GM23338 (cell line): ENCODE results near the gene COL4A2. TPM values are rescaled to one million over a fixed set of nuclear protein-coding genes. Genes with fewer than 3 reads are reported as not detected.

Source experiments
- ATAC-seq: fragments of 200-7000 bp; cut with Tn5 transposase; 3 replicates; pipeline ENCODE4 v1.9.1; 2020
- DNase-seq: peaks from one replicate; pipeline ENCODE4 v3.0.0-alpha.2; 2015; ENCODE audit warnings: low spot score
- H2AFZ ChIP-seq: fragments of 200-600 bp; sonication (generic); 2 replicates; pipeline ENCODE4 v1.8.0; 2016; ENCODE audit warnings: antibody characterized with exemption, mild to moderate bottlenecking, moderate library complexity
- H3F3A ChIP-seq: fragments of 200-600 bp; sonication (generic); replicated peaks from 2 replicates; pipeline ENCODE4 v1.8.0; 2017; ENCODE audit warnings: antibody characterized with exemption, mixed run types, low read depth
- H3K27ac ChIP-seq: fragments of 200-600 bp; sonication (generic); 2 replicates; pipeline ENCODE4 v1.6.1; 2016; ENCODE audit warnings: low read depth
- H3K27me3 ChIP-seq: fragments of 200-600 bp; sonication (generic); 2 replicates; pipeline ENCODE4 v1.8.0; 2016; ENCODE audit warnings: mild to moderate bottlenecking, mixed run types, moderate library complexity; ENCODE audit not compliant: insufficient read depth
- H3K36me3 ChIP-seq: fragments of 200-600 bp; sonication (generic); 2 replicates; pipeline ENCODE4 v1.8.0; 2016; ENCODE audit warnings: mild to moderate bottlenecking; ENCODE audit not compliant: insufficient read depth
- H3K4me1 ChIP-seq: fragments of 200-600 bp; sonication (generic); 2 replicates; pipeline ENCODE4 v1.8.0; 2016; ENCODE audit warnings: mild to moderate bottlenecking, moderate library complexity; ENCODE audit not compliant: insufficient read depth
- H3K4me2 ChIP-seq: fragments of 200-600 bp; sonication (generic); 2 replicates; pipeline ENCODE4 v1.7.1; 2017; ENCODE audit warnings: mixed run types
- H3K4me3 ChIP-seq: fragments of 200-600 bp; sonication (generic); 2 replicates; pipeline ENCODE4 v1.6.1; 2016; ENCODE audit warnings: mixed run types
- H3K79me2 ChIP-seq: fragments of 200-600 bp; sonication (generic); replicated peaks from 2 replicates; pipeline ENCODE4 v1.8.0; 2017; ENCODE audit warnings: mild to moderate bottlenecking; ENCODE audit not compliant: insufficient read depth
- H3K9me2 ChIP-seq: fragments of 200-600 bp; sonication (generic); 2 replicates; pipeline ENCODE4 v1.8.0; 2017; ENCODE audit not compliant: insufficient read depth
- H4K20me1 ChIP-seq: fragments of 200-600 bp; sonication (generic); replicated peaks from 2 replicates; pipeline ENCODE4 v1.8.0; 2017; ENCODE audit warnings: mild to moderate bottlenecking; ENCODE audit not compliant: insufficient read depth
- H3K27ac Mint-ChIP-seq: 2 replicates; pipeline ENCODE4 v1.8.0; 2020; ENCODE audit warnings: inconsistent platforms, mild to moderate bottlenecking, moderate library complexity, mixed read lengths
- H3K27me3 Mint-ChIP-seq: 3 replicates; pipeline ENCODE4 v1.8.0; 2022; ENCODE audit warnings: low read depth, mild to moderate bottlenecking, moderate library complexity, mixed read lengths, inconsistent platforms; ENCODE audit not compliant: insufficient read depth, poor library complexity
- H3K36me3 Mint-ChIP-seq: 3 replicates; pipeline ENCODE4 v1.8.0; 2021; ENCODE audit warnings: low read depth, mild to moderate bottlenecking, inconsistent platforms, moderate library complexity, mixed read lengths
- H3K4me1 Mint-ChIP-seq: 3 replicates; pipeline ENCODE4 v1.8.0; 2020; ENCODE audit warnings: mild to moderate bottlenecking, inconsistent platforms, mixed read lengths
- H3K4me3 Mint-ChIP-seq: 3 replicates; pipeline ENCODE4 v1.8.0; 2021; ENCODE audit warnings: moderate library complexity, mild to moderate bottlenecking, inconsistent platforms, mixed read lengths
- H3K9me3 Mint-ChIP-seq: 3 replicates; pipeline ENCODE4 v1.8.0; 2020; ENCODE audit warnings: moderate library complexity, mild to moderate bottlenecking, inconsistent platforms, mixed read lengths
- CREB1 ChIP-seq: fragments of 250-450 bp; sonication (Bioruptor Pico); IDR thresholded peaks from 2 replicates; pipeline ENCODE4 v1.5.0; 2020; ENCODE audit warnings: low read depth, mild to moderate bottlenecking, moderate library complexity
- ETS1 ChIP-seq: IDR thresholded peaks from 2 replicates; pipeline ENCODE4 v1.6.1; 2016; ENCODE audit warnings: antibody characterized with exemption
- JUNB ChIP-seq: IDR thresholded peaks from one replicate; pipeline ENCODE4 v1.6.1; 2016; ENCODE audit warnings: antibody characterized with exemption; ENCODE audit not compliant: unreplicated experiment
- REST ChIP-seq: IDR thresholded peaks from one replicate; pipeline ENCODE4 v1.6.1; 2018; ENCODE audit warnings: antibody characterized with exemption; ENCODE audit not compliant: unreplicated experiment
- STAT1 ChIP-seq: IDR thresholded peaks from one replicate; pipeline ENCODE4 v1.6.1; 2016; ENCODE audit warnings: antibody characterized with exemption; ENCODE audit not compliant: unreplicated experiment
- ZNF114 ChIP-seq: fragments of 250-450 bp; sonication (Bioruptor Pico); IDR thresholded peaks from 2 replicates; pipeline ENCODE4 v1.5.0; 2020; ENCODE audit warnings: mild to moderate bottlenecking, moderate library complexity
- ZNF331 ChIP-seq: fragments of 250-450 bp; sonication (Bioruptor Pico); IDR thresholded peaks from 2 replicates; pipeline ENCODE4 v1.5.0; 2020; ENCODE audit warnings: low read depth, mild to moderate bottlenecking, moderate library complexity
- polyA plus RNA-seq: library from polyadenylated mRNA; unstranded; fragments of >200 nt; fragmentation: Nextera tagmentation; extraction: Ambion mirVana; gene quantifications from 2 replicates; pipeline ENCODE4 v1.2.1, GENCODE V29; 2016
- total RNA-seq: library from RNA; depleted of rRNA; stranded (reverse); fragments of >200 nt; shearing (Covaris generic); gene quantifications from 2 replicates; pipeline ENCODE4 v1.2.3, GENCODE V29; 2014

COL4A2 gene
- total and polyA plus RNA-seq, 2 experiments from 2014 or later, result 37.4 to 131 TPM

- Histone ChIP-seq H3K36me3 (0 out of 2 replicates have a peak, but pooled peaks cover 4% of the 10 kb centered on the region), H3F3A (no peaks in the 10 kb centered on the region), H4K20me1 (no peaks in the 10 kb centered on the region), H2AFZ (no peak overlapping the region), H3K4me1 (no peaks in the 10 kb centered on the region), H3K79me2 (no peaks in the 10 kb centered on the region), H3K4me2 (no peak overlapping the region), H3K4me3 (no peak overlapping the region), H3K9me2 (no peaks in the 10 kb centered on the region), H3K27me3 (no peaks in the 10 kb centered on the region), H3K27ac (no peak overlapping the region)
- DNase-seq, result no peak
- no peak overlapping the region for H3K27ac Mint-ChIP-seq
- no peak for TF ChIP-seq JUNB
- no peak for TF ChIP-seq REST
- no peak for TF ChIP-seq CREB1 (CRISPR knock-in tag)
- no peak for TF ChIP-seq ZNF114
- TF ChIP-seq ETS1, result no peak
- peaks cover 6% of the 10 kb centered on the region for H3K9me3 Mint-ChIP-seq
- peaks cover 4% of the 10 kb centered on the region; the same call in 1 of the 3 replicates for H3K4me1 Mint-ChIP-seq
- H3K36me3 Mint-ChIP-seq, result peaks cover 54% of the 10 kb centered on the region
- peaks cover 6% of the 10 kb centered on the region for H3K27me3 Mint-ChIP-seq
- H3K4me3 Mint-ChIP-seq, result no peak overlapping the region
- no peak for ATAC-seq
Measured at GRCh38 chr13:110493613-110494012, 186.5 kb downstream of the COL4A2 start.

GRCh38 chr13:110495376-110495775, 188.3 kb downstream of the COL4A2 start:
- H3K9me3 Mint-ChIP-seq, result peaks cover 6% of the 10 kb centered on the region
- no peak for ATAC-seq
- TF ChIP-seq JUNB, result no peak
- TF ChIP-seq ZNF331 (CRISPR knock-in tag), result no peak
- no peak for TF ChIP-seq REST
- TF ChIP-seq STAT1, result no peak

More at GRCh38 chr13:110495376-110495775, 188.3 kb downstream of the COL4A2 start:
- DNase-seq, result no peak
- H3K4me2 ChIP-seq, result no peak overlapping the region
- peaks cover 8% of the 10 kb centered on the region for H3K27me3 Mint-ChIP-seq
- no peaks in the 10 kb centered on the region for H3F3A ChIP-seq
- no peaks in the 10 kb centered on the region for H3K4me1 ChIP-seq
- 0 out of 2 replicates have a peak, but pooled peaks cover 1% of the 10 kb centered on the region for H4K20me1 ChIP-seq
- H3K36me3 Mint-ChIP-seq, result peaks cover 57% of the 10 kb centered on the region
- H3K4me3 ChIP-seq, result no peak overlapping the region
- H2AFZ ChIP-seq, result no peak overlapping the region
- H3K4me1 Mint-ChIP-seq, result no peaks in the 10 kb centered on the region
- no peaks in the 10 kb centered on the region for H3K9me2 ChIP-seq
- H3K4me3 Mint-ChIP-seq, result no peak overlapping the region
- no peak overlapping the region for H3K27ac Mint-ChIP-seq
- no peaks in the 10 kb centered on the region for H3K27me3 ChIP-seq
- H3K27ac ChIP-seq, result no peak overlapping the region
- no peaks in the 10 kb centered on the region for H3K36me3 ChIP-seq
- H3K79me2 ChIP-seq, result no peaks in the 10 kb centered on the region
